Measurements from ENCODE around the gene CCT3.

The CCT3 gene

GRCh38 chr1:156276532-156276931 is 61.6 kb downstream of the CCT3 start:
- DNase-seq: no peak

- no peak for DNase-seq
Observed at GRCh38 chr1:156270314-156270713, 67.8 kb downstream of the CCT3 start.

- no peak for DNase-seq
Observed at GRCh38 chr1:156268336-156268735, 69.8 kb downstream of the CCT3 start.

- DNase-seq: no peak
Observed at GRCh38 chr1:156266051-156266450, 72.0 kb downstream of the CCT3 start.

- no peak for DNase-seq
Observed at GRCh38 chr1:156263288-156263655, 74.8 kb downstream of the CCT3 start.

GRCh38 chr1:156262461-156263287 is 75.4 kb downstream of the CCT3 start:
- DNase-seq: no peak

- no peak for DNase-seq
Observed at GRCh38 chr1:156260896-156261295, 77.2 kb downstream of the CCT3 start.

- no peak for DNase-seq
Observed at GRCh38 chr1:156259805-156260204, 78.3 kb downstream of the CCT3 start.

Measured in DMS 273 treated with DMSO at 0.1 percent for 48 hours (cell line).